CD14-positive monocyte (primary cell): ENCODE results near the gene NRN1L. TPM values are rescaled to one million over a fixed set of nuclear protein-coding genes. Genes with fewer than 3 reads are reported as not detected.

Experiments
- DNase-seq, 3 donors: peaks; one replicate each; pipeline ENCODE4 v3.0.0-alpha.2; 2011 to 2022
- H2AFZ ChIP-seq: 2 replicates; pipeline ENCODE4 v1.6.0; 2012; ENCODE audit warnings: mild to moderate bottlenecking, low read depth, low read length, inconsistent platforms; ENCODE audit not compliant: insufficient read depth, poor library complexity, severe bottlenecking
- H3K27ac ChIP-seq, 2 donors: 1 replicate in 1 of 2; 2 replicates in 1 of 2; pipeline ENCODE4 v1.5.1; 2012 to 2013; ENCODE audit warnings: low read length in 2 of 2, control low read depth in 1 of 2, inconsistent platforms in 1 of 2, low read depth in 1 of 2, mild to moderate bottlenecking in 1 of 2
- H3K27me3 ChIP-seq, 2 donors: one replicate each; pipeline versions ENCODE4 v1.6.0 to v1.6.1; 2011 to 2013; ENCODE audit warnings: low read length in 2 of 2; ENCODE audit not compliant: control insufficient read depth in 2 of 2, insufficient read depth in 2 of 2
- H3K36me3 ChIP-seq, 2 donors: replicated peaks in 1 of 2; 1 replicate in 1 of 2; 2 replicates in 1 of 2; pipeline versions ENCODE4 v1.5.1 to v1.6.1; 2012 to 2013; ENCODE audit warnings: low read length in 2 of 2, control low read depth in 1 of 2, inconsistent platforms in 1 of 2, mild to moderate bottlenecking in 1 of 2; ENCODE audit not compliant: insufficient read depth in 2 of 2, control insufficient read depth in 1 of 2
- H3K4me1 ChIP-seq, 2 donors: 1 replicate in 1 of 2; 2 replicates in 1 of 2; pipeline versions ENCODE4 v1.5.1 to v1.6.1; 2012 to 2013; ENCODE audit warnings: low read length in 2 of 2, control low read depth in 1 of 2, inconsistent platforms in 1 of 2, mild to moderate bottlenecking in 1 of 2, moderate library complexity in 1 of 2; ENCODE audit not compliant: insufficient read depth in 2 of 2, control insufficient read depth in 1 of 2
- H3K4me2 ChIP-seq: replicated peaks from 2 replicates; pipeline ENCODE3; 2012; ENCODE audit warnings: low read length, moderate library complexity, mild to moderate bottlenecking; ENCODE audit not compliant: poor library complexity, severe bottlenecking; ENCODE audit errors: extremely low read depth
- H3K4me3 ChIP-seq, 3 experiments: fragments of 200-600 bp in 1 of 3; sonication (generic) in 1 of 3; replicated peaks in 1 of 3; 1 replicate in 2 of 3; 2 replicates in 1 of 3; pipeline ENCODE4 v1.5.1; 2011 to 2013; ENCODE audit warnings: low read length in 3 of 3, mild to moderate bottlenecking in 3 of 3, control low read depth in 2 of 3, low read depth in 2 of 3, inconsistent platforms in 1 of 3, moderate library complexity in 1 of 3
- H3K79me2 ChIP-seq: 2 replicates; pipeline ENCODE4 v1.6.0; 2012; ENCODE audit warnings: mild to moderate bottlenecking, control low read depth, inconsistent platforms, low read length, moderate library complexity; ENCODE audit not compliant: insufficient read depth
- H3K9ac ChIP-seq: 2 replicates; pipeline ENCODE4 v1.6.0; 2017; ENCODE audit warnings: low read length, mild to moderate bottlenecking; ENCODE audit not compliant: insufficient read depth, poor library complexity, severe bottlenecking
- H3K9me3 ChIP-seq, 2 donors: replicated peaks in 1 of 2; 1 replicate in 1 of 2; 2 replicates in 1 of 2; pipeline versions ENCODE4 v1.5.1 to v1.6.1; 2012 to 2013; ENCODE audit warnings: low read length in 2 of 2, control low read depth in 1 of 2; ENCODE audit not compliant: control insufficient read depth in 1 of 2, insufficient read depth in 1 of 2
- H4K20me1 ChIP-seq: 2 replicates; pipeline ENCODE4 v1.6.0; 2012; ENCODE audit warnings: mild to moderate bottlenecking, low read length, control low read depth, moderate library complexity; ENCODE audit not compliant: insufficient read depth
- H3K27ac Mint-ChIP-seq, 7 donors: one replicate each; pipeline ENCODE4 v1.8.0; 2020; ENCODE audit warnings: mild to moderate bottlenecking in 7 of 7, mixed read lengths in 7 of 7, moderate library complexity in 6 of 7, inconsistent platforms in 2 of 7
- H3K27me3 Mint-ChIP-seq, 3 donors: one replicate each; pipeline ENCODE4 v1.8.0; 2021 to 2022; ENCODE audit warnings: low read depth in 3 of 3, mild to moderate bottlenecking in 3 of 3, mixed read lengths in 3 of 3, moderate library complexity in 3 of 3, inconsistent platforms in 1 of 3
- H3K36me3 Mint-ChIP-seq, 2 donors: one replicate each; pipeline ENCODE4 v1.8.0; 2020; ENCODE audit warnings: mixed read lengths in 2 of 2, inconsistent platforms in 1 of 2, mild to moderate bottlenecking in 1 of 2
- H3K4me1 Mint-ChIP-seq: one replicate; pipeline ENCODE4 v1.8.0; 2020; ENCODE audit warnings: mild to moderate bottlenecking, mixed read lengths
- H3K4me3 Mint-ChIP-seq, 2 donors: one replicate each; pipeline ENCODE4 v1.8.0; 2020; ENCODE audit warnings: mild to moderate bottlenecking in 2 of 2, mixed read lengths in 2 of 2, moderate library complexity in 1 of 2
- H3K9me3 Mint-ChIP-seq, 7 donors: one replicate each; pipeline ENCODE4 v1.8.0; 2020 to 2022; ENCODE audit warnings: mixed read lengths in 7 of 7, mild to moderate bottlenecking in 6 of 7, moderate library complexity in 6 of 7, inconsistent platforms in 2 of 7
- CTCF ChIP-seq: fragments of 200-600 bp; IDR thresholded peaks from one replicate; pipeline ENCODE4 v1.8.0; 2022; ENCODE audit warnings: antibody characterized with exemption, mild to moderate bottlenecking
- WGBS: methylation state at CpG from one replicate; pipeline ENCODE4 v1.1.5; 2013; ENCODE audit warnings: missing lambda C conversion rate; ENCODE audit not compliant: insufficient coverage; 5-methylcytosine and 5-hydroxymethylcytosine counted together
- intact Hi-C, 2 donors: fragments of 100-400 bp; cut with micrococcal nuclease; formaldehyde crosslinking; loops; one replicate each; pipeline versions ENCODE4 v1.15.0 to v1.15.1; 2023
- polyA plus RNA-seq, 3 donors: library from polyadenylated mRNA; depleted of rRNA in 1 of 3; unstranded in 2 of 3; stranded (reverse) in 1 of 3; fragments of 300-500 nt in 2 of 3; fragments of >200 nt in 1 of 3; fragmentation: Illumina TruSeq in 2 of 3; gene quantifications; 1 replicate in 2 of 3; 2 replicates in 1 of 3; pipeline ENCODE4 v1.2.3, GENCODE V29; 2012 to 2021

Gene NRN1L
- polyA plus RNA-seq, 3 donors: 0.50 to 3.6 TPM; not detected in 1

DNA sequence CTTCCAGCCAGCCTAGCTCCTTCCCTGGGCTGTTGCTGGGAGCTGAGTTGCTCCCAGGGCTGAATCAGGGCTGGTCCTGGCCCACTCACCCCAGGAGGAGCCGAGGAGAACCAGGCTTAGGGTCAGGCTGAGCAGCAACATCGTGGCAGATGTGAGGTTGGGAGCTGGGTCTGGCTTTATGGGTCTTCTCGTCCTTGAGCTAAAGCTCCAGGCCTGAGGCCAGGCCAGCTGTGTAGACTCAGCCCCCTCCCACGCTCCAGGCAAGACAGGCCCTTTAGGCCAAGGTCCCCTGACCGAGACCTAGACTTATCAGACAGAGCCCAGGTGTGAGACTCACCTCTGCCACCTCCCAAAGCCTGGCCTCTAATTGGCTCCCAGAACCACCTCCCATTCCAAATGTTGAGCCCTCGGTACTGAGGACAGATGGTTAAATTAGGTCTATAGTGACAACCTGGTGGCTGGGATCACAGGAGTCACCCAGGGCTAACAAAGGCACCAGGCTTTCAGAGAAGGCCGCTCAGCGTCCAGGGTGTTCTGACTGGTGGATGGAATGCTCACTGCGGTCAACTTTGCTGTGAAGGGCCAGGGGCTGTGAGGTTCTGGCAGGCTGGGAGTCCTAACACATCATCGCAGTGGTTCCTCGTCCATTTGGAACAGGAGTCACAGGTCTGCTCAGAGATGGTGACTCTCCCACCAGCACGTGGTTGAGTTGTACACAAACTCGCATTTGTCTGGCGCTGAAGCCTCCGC, 47.2 kb downstream of the NRN1L start, which contains the start of gene CTRL:
Gene CTRL, minus strand, starts transcription at position 151 of the 750 bp plus-strand sequence. Its CDS starts 10 bp downstream, at position 141.
- Histone ChIP-seq H3K27ac (peak within 1 kb of the TSS in 1 of 2 donors; percentile 28), H3K4me1 (peaks cover 10 to 19% of the 10 kb centered on the region in 2 donors), H4K20me1 (peaks cover 85% of the 10 kb centered on the region), H3K9me3 (no peaks in the 10 kb centered on the region), H3K27me3 (no peaks in the 10 kb centered on the region), H3K36me3 (peaks cover 58 to 80% of the 10 kb centered on the region in 2 donors), H3K4me3 (no peak within 1 kb of the TSS), H2AFZ (no peak within 1 kb of the TSS), H3K79me2 (peaks cover 30% of the 10 kb centered on the region), H3K4me2 (no peak within 1 kb of the TSS), H3K9ac (no peak within 1 kb of the TSS)
- intact Hi-C loops: loop anchor here (5.0 to 10.0 kb wide), 3 partner anchors 35 to 117 kb away; partner anchors contain the start of gene EDC4 (in 1 of the 2)
- H3K27ac Mint-ChIP-seq: peak within 1 kb of the TSS in 6 of 7 donors; percentile 32 to 85 (median 64)
- H3K4me3 Mint-ChIP-seq: no peak within 1 kb of the TSS
- WGBS: 97% methylated on average over 10 of the region's 15 CpGs
- H3K4me1 Mint-ChIP-seq: peaks cover 19% of the 10 kb centered on the region
- H3K36me3 Mint-ChIP-seq: peaks cover 51 to 80% of the 10 kb centered on the region in 2 donors
- peaks cover 0 to 1% (median 0%) of the 10 kb centered on the region in 7 donors for H3K9me3 Mint-ChIP-seq
- no peaks in the 10 kb centered on the region for H3K27me3 Mint-ChIP-seq
- no peak for TF ChIP-seq CTCF
- no peak for DNase-seq

GRCh38 chr16:67932462-67932840, 47.8 kb downstream of the NRN1L start:
- 92% methylated on average over 3 of the region's 4 CpGs for WGBS
- no peak overlapping the region for H3K9ac ChIP-seq

More at GRCh38 chr16:67932462-67932840, 47.8 kb downstream of the NRN1L start:
- TF ChIP-seq CTCF: no peak
- Histone ChIP-seq H3K4me2 (no peak overlapping the region), H4K20me1 (peaks cover 79% of the 10 kb centered on the region), H2AFZ (no peak overlapping the region), H3K9me3 (no peaks in the 10 kb centered on the region), H3K4me1 (peaks cover 16 to 25% of the 10 kb centered on the region in 2 donors), H3K27ac (peak overlapping the region in 1 of 2 donors; percentile 28), H3K36me3 (peaks cover 55 to 75% of the 10 kb centered on the region in 2 donors), H3K79me2 (peaks cover 30% of the 10 kb centered on the region), H3K4me3 (no peak overlapping the region), H3K27me3 (no peaks in the 10 kb centered on the region)
- Mint-ChIP-seq H3K36me3 (peaks cover 50 to 79% of the 10 kb centered on the region in 2 donors), H3K9me3 (peaks cover 0 to 1% (median 0%) of the 10 kb centered on the region in 7 donors), H3K4me1 (peaks cover 25% of the 10 kb centered on the region), H3K4me3 (no peak overlapping the region), H3K27me3 (no peaks in the 10 kb centered on the region), H3K27ac (peak overlapping the region in 5 of 7 donors; percentile 13 to 71 (median 33))
- intact Hi-C loops: loop anchor here (5.0 to 10.0 kb wide), 3 partner anchors 35 to 118 kb away; partner anchors contain the start of gene EDC4 (in 1 of the 2)
- no peak for DNase-seq
